ENCODE data around the gene RPL35A.
"Not testable (repeated sequence)": the region's sequence is repeated elsewhere in the genome, so short reads cannot be mapped to it uniquely, and the experiment has no call there.

The RPL35A gene

DNA sequence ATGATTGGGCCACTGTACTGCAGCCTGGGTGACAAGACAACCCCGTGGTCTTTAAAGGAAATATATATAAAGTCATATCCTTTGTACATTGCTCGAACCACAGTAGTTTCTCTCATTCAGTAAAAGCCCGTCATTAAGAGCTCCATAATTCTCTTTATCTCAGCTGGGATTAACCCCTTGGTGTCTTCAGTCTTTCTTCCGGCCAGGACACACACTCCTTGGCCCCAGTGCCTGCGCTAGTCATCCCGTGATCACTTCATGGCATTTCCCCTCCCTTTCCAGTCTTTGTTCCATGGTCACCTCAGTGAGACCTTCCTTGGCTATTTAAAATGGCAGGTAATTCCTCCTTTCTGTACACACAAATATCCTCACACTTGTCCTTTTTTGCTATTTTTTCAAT is 3.3 kb downstream of the RPL35A start:
- no peak for DNase-seq

- DNase-seq, result no peak
These were observed 3.9 kb downstream of the RPL35A start for GRCh38 chr3:197953881-197954280.

- DNase-seq, result no peak
These were observed 6.0 kb downstream of the RPL35A start for GRCh38 chr3:197955892-197956477.

DNA sequence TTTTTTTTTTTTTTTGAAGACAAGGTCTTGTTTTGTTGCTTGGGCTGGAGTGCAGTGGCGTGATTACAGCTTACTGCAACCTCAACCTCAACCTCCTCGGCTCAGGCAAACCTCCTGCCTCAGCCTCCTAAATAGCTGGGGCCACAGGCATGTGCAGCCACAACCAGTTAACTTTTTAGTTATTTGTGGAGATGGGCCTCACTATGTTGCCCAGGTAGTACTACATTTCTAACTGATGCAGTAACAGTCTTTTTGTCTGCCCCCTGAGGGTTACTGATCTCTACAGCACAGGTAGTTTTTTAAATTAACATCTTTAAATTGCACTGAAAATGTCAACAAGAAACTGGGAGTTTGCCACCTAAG is 6.6 kb downstream of the RPL35A start:
- no peak for DNase-seq

DNA sequence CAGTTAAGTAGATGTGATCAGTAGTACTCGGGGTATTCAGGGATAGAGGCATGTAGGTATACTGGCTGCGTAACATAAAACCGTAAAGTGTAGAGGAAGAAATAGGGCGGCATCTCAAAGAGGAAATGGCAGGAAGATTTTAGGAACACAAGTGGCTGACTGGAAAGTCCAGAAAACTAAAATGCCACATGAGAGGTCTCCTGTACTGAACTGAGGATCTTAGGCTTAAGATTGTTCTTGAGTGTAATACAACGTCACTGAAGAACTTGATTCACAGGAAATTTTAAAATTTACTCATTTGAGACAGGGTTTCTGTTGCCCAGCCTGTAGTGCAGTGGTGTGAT is 7.8 kb downstream of the RPL35A start:
- no peak for DNase-seq

DNA sequence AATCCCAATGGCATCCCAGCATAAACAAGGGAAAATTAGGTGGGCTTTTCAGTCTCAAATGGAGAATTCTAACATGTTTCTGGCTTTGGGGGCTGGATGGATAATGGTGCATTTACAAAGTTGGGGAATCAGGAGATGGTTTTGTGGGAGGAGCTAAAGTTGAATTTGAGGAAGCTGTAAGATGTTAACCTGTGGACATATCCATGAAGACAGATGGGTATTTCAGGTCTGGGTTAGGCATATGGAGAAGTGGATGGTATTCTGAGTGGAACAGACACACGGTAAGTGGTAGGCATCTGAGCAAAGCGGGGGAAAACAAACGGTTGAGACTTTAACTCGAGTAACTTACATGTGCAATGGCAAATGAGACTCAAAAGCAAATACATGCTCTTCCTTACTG is 8.4 kb downstream of the RPL35A start:
- no peak for DNase-seq

- not testable (repeated sequence) for DNase-seq
These were observed 8.9 kb downstream of the RPL35A start for GRCh38 chr3:197958848-197959247.

DNA sequence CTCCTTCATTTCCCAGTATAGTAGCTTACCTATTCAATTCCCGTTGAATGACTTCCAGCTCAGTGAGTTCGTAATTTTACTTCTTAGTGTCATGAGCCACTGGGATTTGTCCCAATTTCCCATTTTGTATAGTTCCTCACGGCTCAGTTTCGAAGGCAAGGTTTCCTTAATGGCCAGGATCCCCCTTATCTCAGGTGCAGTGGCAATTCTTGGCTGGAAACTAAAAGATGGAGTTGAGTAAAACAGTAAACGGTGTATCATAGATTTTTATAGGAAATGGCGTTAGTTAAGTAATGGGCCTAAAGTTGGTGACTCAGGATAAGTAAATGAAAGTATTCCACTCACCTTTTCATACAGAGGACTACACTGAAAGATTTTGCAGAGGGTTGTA is 9.5 kb downstream of the RPL35A start:
- no peak for DNase-seq

GRCh38 chr3:197959891-197960693 is 10.1 kb downstream of the RPL35A start, which contains the start of gene LMLN:
Gene LMLN, plus strand, starts transcription at chr3:197960217. Its CDS starts 29 bp downstream, at chr3:197960246.
- DNase-seq, result peak; percentile 97

DNA sequence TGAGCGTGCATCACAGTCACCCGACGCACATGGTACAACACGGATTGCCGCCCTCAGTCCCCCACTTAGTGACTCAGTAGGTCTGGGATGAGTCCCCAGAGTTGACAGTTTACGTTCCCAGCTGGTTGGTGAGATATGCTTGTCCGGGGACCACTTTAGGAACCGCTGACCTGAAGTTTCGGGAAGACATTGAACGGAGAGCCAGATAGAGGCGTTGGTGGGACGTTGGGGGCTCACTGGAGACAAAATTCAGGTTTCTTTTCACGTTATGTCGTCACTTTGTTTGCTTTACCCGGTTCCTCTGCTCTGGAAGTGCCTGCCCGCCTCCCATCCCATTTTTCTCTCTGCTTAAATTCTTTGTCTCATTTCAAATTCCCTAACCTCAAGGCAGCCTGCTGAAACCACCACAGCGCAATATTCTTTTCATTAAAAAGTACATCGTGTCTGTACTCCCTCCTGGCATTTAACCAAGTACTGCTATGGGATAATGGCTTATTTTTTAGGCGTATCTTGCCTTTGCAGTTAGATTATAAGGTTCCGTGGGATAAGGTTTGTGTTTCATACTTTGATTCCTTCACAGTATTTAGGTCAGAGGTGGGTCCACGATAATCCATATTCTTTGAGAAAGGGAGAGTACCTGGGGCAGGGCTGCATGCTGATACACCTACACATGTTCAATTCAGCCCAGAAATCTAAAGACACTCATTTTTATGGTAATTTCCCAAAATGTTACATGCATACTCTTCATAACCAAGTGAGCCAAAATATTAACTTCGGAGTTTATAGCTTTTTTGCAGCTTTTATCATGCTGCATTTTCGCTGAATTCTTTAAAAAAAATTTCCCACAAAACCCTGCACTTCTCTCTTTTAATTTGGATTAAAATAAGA is 10.9 kb downstream of the RPL35A start:
- DNase-seq, result no peak

- DNase-seq, result no peak
These were observed 11.6 kb downstream of the RPL35A start for GRCh38 chr3:197961582-197961945.

- no peak for DNase-seq
These were observed 13.1 kb downstream of the RPL35A start for GRCh38 chr3:197963019-197963637.

DNA sequence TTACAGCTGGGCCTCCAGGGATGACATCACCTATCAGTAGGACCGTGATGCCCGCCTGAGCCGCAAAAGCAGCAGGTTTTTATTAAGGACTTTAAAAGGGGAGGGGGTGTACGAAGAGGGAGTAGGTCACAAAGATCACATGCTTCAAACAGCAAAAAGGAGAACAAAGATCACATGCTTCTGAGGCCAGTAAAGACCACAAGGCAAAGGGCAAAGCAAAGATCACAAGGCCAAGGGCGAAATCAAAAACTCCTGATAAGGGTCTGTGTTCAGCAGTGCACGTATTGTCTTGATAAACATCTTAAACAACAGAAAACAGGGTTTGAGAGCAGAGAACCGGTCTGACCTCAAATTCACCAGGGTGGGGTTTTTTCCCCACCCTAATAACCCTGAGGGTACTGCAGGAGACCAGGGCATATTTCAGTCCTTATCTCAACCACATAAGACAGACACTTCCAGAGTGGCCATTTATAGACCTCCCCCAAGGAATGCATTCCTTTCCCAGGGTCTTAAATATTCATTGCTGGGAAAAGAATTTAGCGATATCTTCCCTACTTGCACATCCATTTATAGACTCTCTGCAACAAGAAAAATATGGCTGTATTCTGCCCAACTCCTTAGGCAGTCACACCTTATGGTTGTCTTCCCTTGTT is 17.5 kb downstream of the RPL35A start:
- not testable (repeated sequence) for DNase-seq

DNA sequence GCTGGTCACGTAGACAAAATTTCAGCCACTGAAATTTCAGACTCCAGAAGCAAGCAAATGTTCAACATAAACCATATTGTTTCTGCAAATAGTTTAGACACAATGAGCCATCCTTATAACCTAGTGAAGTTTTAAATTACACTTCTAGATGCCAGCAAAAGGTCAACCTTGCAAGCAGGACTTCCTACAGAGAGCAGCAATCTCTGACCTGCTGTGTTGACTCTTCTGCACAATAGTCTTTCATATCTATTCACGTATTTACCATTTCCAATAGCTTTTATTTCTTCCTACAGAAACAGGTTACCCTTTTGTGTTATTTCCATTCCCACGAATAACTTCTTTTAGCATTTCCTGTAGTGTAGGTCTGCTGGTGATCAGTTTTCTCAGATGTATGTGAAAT is 20.6 kb downstream of the RPL35A start:
- no peak for DNase-seq

GRCh38 chr3:197974016-197974415 is 24.0 kb downstream of the RPL35A start:
- no peak for DNase-seq

DNA sequence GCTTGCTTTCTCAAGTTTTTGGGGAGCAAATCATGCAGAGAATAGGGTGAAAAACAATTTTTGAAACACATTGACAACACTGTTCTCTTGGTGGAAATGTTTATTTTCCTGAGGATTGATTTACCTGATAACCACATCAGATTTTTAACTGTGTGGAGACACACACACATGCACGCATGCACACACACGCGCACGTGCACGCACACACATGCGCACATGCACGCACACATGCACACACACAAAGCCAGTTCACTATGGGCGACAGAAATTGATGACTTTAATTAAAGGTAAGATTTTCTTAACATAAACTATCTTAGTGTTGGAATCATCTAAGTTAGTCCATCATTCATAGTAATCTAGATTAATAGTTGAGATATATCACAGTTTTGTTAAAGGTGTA is 25.3 kb downstream of the RPL35A start:
- no peak for DNase-seq

GRCh38 chr3:197983076-197983475 is 33.1 kb downstream of the RPL35A start:
- DNase-seq, result no peak

DNA sequence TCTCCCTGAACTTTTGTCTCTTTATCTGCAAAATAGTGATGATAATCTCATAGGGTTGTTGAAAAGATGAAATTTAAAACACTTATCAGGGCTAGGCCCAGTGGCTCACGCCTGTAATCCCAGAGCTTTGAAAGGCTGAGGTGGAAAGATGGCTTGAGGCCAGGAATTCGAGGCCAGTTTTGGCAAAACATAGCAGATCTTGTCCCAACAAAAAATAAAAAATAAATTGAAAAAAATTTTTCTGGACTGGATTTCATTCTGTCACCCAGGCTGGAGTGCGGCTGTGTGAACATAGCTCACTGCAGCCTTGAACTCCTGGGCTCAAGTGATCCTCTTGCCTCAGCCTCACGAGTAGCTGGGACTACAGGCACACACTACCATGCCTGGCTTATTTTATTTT is 39.7 kb downstream of the RPL35A start:
- no peak for DNase-seq

GRCh38 chr3:197994736-197995135 is 44.7 kb downstream of the RPL35A start:
- no peak for DNase-seq

- no peak for DNase-seq
These were observed 46.9 kb downstream of the RPL35A start for GRCh38 chr3:197996855-197997254.

GRCh38 chr3:197997936-197998335 is 47.9 kb downstream of the RPL35A start:
- DNase-seq, result no peak
